ENCODE measurements around the gene EHHADH. TPM values are rescaled to one million over a fixed set of nuclear protein-coding genes. Genes with fewer than 3 reads are reported as not detected.

EHHADH gene
- total and polyA plus RNA-seq, 9 of the 15 experiments (the other 6 are each of a cell fraction or from before 2014, with no cell fraction given), result 3.6 to 6.4 (median 5.4) TPM

GRCh38 chr3:185197068-185197467, 56.8 kb downstream of the EHHADH start:
- H3K4me2 ChIP-seq (ENCODE audit: insufficient read depth, low read length), result no peak overlapping the region
- no peaks in the 10 kb centered on the region for H3K9me1 ChIP-seq (ENCODE audit: control insufficient read depth, insufficient read depth, low read length)
- no peak overlapping the region for H2AFZ ChIP-seq (ENCODE audit: low read depth, low read length)
- ATAC-seq (no peak), FAIRE-seq (no peak), DNase-seq (ENCODE audit: extremely low read depth in 1 of 4, low spot score in 3 of 4) (no peak)
- in situ Hi-C loops (cut with MboI), result no loop called here
- no peaks in the 10 kb centered on the region for H3K79me2 ChIP-seq (ENCODE audit: control insufficient read depth, insufficient read depth, low read length)
- CTCF ChIA-PET (ENCODE audit: low intra/inter-chr PET ratio), result no interaction called here
- no peak overlapping the region for H3K27ac ChIP-seq (ENCODE audit: extremely low read depth, low read depth, low read length)
- H3K9me3 ChIP-seq (replicated peaks; ENCODE audit: control insufficient read depth, insufficient read depth, low read depth, low read length), result no peaks in the 10 kb centered on the region
- no peak overlapping the region for H3K4me3 ChIP-seq
- H3K27me3 ChIP-seq (ENCODE audit: control insufficient read depth in 2 of 2, insufficient read depth in 2 of 2, low read length in 2 of 2), result no peaks in the 10 kb centered on the region
- no TSS peak for BruUV-seq (replicated peaks)
- intact Hi-C loops (cut with micrococcal nuclease), result no loop called here
- H3K9ac ChIP-seq (ENCODE audit: insufficient read depth in 1 of 2, low read depth in 2 of 2, low read length in 2 of 2), result no peak overlapping the region
- no peaks in the 10 kb centered on the region for H3K4me1 ChIP-seq (replicated peaks in 1 of 2; ENCODE audit: control insufficient read depth in 2 of 2, insufficient read depth in 2 of 2, low read length in 2 of 2)
- 3% methylated on average over 2 of the region's 2 CpGs for WGBS (ENCODE audit: insufficient coverage, low coverage, missing lambda C conversion rate)
- POLR2A ChIA-PET, result no interaction called here
- H4K20me1 ChIP-seq (replicated peaks; ENCODE audit: control insufficient read depth, insufficient read depth, low read length), result no peaks in the 10 kb centered on the region
- no peaks in the 10 kb centered on the region for H3K36me3 ChIP-seq (ENCODE audit: control insufficient read depth, insufficient read depth, low read length)
- no peak for TF ChIP-seq KAT2B (IDR thresholded peaks at IDR 0.05; ENCODE audit: low read depth, low read length)
- TF ChIP-seq MAFG (tag; conservative IDR thresholded peaks at IDR 0.05), result peak; percentile 55
- no peak for TF ChIP-seq KAT8 (IDR thresholded peaks at IDR 0.05; ENCODE audit: low read depth)
- no peak for TF ChIP-seq KLF1 (tag; IDR thresholded peaks at IDR 0.05)
- peak; percentile 73; the same call in 1 of the 2 replicates for TF ChIP-seq C11orf30 (IDR thresholded peaks at IDR 0.05; ENCODE audit: low read depth)
- no peak for TF ChIP-seq TEAD1 (CRISPR knock-in tag; IDR thresholded peaks at IDR 0.05)
- no peak for TF ChIP-seq CLOCK (CRISPR knock-in tag; IDR thresholded peaks at IDR 0.05; ENCODE audit: borderline replicate concordance)
- no peak for TF ChIP-seq STAT5A (IDR thresholded peaks at IDR 0.05; ENCODE audit: borderline replicate concordance, low read length)
- no peak for TF ChIP-seq MBD1 (CRISPR knock-in tag; IDR thresholded peaks at IDR 0.05)
- TF ChIP-seq ZNF316 (IDR thresholded peaks at IDR 0.05), result peak; percentile 90
- TF ChIP-seq MTA3 (IDR thresholded peaks at IDR 0.05; ENCODE audit: borderline replicate concordance), result no peak
- no peak for TF ChIP-seq ZNF239 (CRISPR knock-in tag; IDR thresholded peaks at IDR 0.05)
- TF ChIP-seq MCM3 (IDR thresholded peaks at IDR 0.05), result no peak
- peak; percentile 62 for TF ChIP-seq MAFK (IDR thresholded peaks at IDR 0.05; ENCODE audit: low read length)
- TF ChIP-seq MAFF (IDR thresholded peaks at IDR 0.05; ENCODE audit: low read length), result peak; percentile 68
- TF ChIP-seq CSDE1 (IDR thresholded peaks at IDR 0.05), result no peak
- TF ChIP-seq KDM5B (IDR thresholded peaks at IDR 0.05; ENCODE audit: insufficient replicate concordance, low read depth, low read length), result no peak
- no peak for TF ChIP-seq BRD9 (IDR thresholded peaks at IDR 0.05; ENCODE audit: low read depth, partially characterized antibody)
- TF ChIP-seq ELF2 (CRISPR knock-in tag; IDR thresholded peaks at IDR 0.05), result no peak
- no peak for TF ChIP-seq NUFIP1 (IDR thresholded peaks at IDR 0.05; ENCODE audit: partially characterized antibody)

All from K562 (cell line).